Renal cortical epithelial cell (primary cell): Measurements from ENCODE around the gene B3GNT9. TPM values are rescaled to one million over a fixed set of nuclear protein-coding genes. Genes with fewer than 3 reads are reported as not detected.
A peak's percentile ranks its signal among the peaks of the same experiment; 100 is the strongest.

ENCODE experiments used
- DNase-seq: peaks from one replicate; pipeline ENCODE4 v3.0.0-alpha.2; 2011; ENCODE audit warnings: low read depth
- total RNA-seq: library from RNA; depleted of rRNA; stranded (reverse); fragments of >200 nt; gene quantifications from 2 replicates; pipeline ENCODE4 v1.2.3, GENCODE V29; 2014

Gene B3GNT9, protein sequence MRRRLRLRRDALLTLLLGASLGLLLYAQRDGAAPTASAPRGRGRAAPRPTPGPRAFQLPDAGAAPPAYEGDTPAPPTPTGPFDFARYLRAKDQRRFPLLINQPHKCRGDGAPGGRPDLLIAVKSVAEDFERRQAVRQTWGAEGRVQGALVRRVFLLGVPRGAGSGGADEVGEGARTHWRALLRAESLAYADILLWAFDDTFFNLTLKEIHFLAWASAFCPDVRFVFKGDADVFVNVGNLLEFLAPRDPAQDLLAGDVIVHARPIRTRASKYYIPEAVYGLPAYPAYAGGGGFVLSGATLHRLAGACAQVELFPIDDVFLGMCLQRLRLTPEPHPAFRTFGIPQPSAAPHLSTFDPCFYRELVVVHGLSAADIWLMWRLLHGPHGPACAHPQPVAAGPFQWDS
- 11.6 and 27.4 TPM in 2 replicates for total RNA-seq

DNA sequence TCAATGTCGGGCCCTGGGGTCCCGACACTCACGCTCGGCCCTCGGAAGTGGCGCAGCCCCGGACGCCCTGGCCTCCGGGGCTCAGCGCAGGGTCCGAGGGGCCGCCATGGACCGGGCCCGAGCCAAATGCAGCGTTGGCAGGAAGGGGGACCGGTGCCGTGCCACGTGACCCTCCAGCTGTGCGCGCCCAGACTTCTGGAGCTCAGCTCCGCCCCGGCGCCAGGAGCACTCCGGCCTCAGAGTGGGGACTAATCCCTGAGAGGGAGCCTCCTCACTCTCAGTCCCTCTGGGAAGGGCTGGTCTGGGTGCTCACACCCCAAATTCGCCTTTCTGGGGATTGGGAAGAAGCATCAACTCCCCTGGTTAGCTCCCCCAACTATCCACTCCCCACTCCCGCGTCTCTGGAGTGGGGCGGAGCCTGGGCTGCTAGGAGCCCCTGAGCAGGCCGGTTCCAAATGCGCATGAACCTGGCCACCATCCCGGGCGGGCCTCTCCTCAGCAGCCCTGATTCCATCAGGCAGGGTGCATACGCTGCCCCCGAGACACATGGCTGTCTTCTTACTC, at the start of gene B3GNT9:
TSS of gene B3GNT9 (minus strand) at position 166 of the 564 bp plus-strand sequence. CDS start 513 bp downstream, outside the sequence.
- no peak for DNase-seq

DNA sequence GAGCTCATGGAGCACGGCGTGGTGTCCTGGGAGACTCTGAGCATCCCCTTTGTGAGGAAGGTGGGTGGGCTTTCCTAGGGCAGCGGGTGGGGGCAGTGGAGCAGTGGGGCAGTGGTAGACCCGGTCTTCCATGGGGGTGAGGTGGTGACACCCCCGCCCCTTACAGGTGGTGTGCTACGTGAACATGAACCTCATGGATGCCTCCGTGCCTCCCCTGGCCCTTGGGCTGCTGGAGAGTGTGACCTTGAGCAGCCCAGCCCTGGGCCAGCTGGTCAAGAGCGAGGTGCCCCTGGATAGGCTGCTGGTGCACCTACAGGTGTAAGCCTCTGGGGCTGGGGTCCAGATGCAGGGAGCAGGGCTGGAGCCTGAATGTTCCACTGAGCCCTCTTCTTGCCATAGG, 49.7 kb upstream of the B3GNT9 start:
- DNase-seq: no peak

GRCh38 chr16:67199808-67200198, 49.0 kb upstream of the B3GNT9 start:
- no peak for DNase-seq

DNA sequence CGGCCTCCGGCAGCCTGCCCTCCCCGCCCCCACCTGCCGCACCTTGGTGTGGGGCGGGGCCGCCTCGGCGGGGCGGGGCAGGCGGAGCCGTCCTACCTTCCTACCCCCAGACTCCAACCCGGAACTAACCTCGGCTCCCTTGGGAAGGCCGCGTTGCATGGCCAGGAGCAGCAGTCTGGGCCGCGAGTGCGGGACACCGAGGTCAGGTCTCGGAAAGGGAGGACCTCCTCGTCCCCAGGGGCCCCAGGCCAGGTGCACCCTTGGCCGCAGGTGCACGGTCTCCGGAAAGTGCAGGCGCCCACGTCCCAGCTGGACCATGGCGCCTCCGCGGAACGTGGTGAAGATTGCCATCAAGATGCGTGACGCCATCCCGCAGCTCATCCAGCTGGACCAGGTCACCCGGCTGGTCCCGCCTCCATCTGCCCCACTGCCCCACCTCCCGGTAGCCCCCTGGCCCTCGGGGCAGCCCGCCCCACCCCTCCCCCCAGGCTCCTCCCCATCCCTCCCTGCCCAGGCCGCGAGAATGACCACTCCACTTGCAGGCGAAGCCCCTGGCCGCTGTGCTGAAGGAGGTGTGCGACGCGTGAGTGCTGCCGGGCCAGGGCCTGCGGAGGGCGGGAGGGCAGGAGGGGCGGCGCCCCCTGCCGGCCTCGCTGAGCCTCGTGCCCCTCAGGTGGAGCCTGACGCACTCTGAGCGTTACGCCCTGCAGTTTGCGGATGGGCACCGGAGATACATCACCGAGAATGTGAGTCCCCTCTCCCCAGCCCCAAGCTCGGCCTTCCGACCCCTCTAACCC, 48.4 kb upstream of the B3GNT9 start, which contains the start of gene ELMO3:
TSS of gene ELMO3 (plus strand) at position 121 of the 797 bp plus-strand sequence. CDS start at position 317, 196 bp downstream.
- DNase-seq: no peak

DNA sequence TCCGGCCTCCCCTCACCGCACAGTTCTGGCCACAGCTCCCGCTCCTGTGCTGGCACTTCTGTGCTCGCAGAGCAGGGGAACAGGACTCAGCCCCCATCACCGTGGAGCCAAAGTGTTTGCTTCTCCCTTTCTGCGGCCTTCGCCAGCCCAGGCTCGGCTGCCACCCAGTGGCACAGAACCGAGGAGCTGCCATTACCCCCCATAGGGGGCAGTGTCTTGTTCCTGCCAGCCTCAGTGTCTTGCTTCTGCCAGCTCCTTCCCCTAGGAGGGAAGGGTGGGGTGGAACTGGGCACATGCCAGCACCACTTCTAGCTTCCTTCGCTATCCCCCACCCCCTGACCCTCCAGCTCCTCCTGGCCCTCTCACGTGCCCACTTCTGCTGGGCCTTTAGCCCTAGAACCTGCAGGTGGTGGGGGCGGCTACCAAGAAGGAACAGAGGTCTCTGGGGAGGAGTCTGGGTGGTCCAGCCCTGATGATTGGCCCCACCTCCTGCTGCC, 47.5 kb upstream of the B3GNT9 start:
- peak; percentile 52 for DNase-seq

DNA sequence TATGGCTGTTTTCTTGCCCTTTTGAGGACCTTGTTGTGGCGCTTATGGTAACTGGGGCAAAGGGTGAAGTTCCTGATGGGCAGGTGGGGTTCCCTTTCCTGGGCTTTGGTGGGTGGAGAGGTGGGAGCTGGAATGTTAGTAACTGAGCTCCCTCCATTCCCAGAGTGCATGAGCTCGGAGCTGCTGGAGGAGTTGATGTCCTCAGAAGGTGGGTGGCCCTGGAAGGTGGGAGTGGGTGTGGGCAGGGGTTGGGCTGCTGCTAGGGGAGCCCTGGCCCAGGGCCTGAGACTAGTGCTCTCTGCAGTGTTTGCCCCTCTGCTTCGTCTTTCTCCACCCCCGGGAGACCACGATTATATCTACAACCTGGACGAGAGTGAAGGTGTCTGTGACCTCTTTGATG, 46.9 kb upstream of the B3GNT9 start:
- DNase-seq: peak; percentile 38

DNA sequence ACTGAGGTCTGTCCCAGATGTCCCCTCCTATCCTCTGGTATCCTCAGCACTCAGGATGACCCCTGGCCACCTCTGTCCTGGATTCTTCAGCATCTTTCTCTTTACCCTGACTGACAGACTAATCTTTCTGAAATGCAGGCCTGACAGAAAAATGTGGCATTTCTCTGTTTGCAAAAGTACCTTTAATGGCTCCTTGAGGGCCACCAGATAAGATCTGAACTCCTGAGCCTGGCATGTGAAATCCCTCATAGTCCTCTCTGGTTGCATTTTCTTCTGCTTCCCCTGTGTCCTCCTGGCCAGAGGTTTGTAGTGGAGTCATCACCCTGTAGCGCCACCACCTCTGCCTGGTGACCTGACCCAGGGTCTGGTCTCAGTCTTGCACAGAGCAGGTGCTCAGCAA, 46.1 kb upstream of the B3GNT9 start:
- DNase-seq: no peak

DNA sequence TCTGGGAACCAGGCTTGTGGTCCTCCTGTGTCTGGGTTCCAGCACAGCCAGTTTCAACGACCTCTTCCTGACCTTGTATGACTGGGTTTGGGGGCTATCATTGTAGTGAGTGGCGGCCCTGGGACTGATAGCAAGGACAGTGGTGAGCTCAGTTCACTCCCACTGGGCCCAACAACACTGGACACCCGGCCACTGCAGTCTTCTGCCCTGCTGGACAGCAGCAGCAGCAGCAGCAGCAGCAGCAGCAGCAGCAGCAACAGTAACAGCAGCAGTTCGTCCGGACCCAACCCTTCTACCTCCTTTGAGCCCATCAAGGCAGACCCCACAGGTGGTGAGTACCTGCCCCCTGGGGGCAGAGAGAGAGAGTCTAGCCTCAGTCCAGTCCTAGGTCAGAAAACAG, 44.9 kb upstream of the B3GNT9 start:
- DNase-seq: no peak

DNA sequence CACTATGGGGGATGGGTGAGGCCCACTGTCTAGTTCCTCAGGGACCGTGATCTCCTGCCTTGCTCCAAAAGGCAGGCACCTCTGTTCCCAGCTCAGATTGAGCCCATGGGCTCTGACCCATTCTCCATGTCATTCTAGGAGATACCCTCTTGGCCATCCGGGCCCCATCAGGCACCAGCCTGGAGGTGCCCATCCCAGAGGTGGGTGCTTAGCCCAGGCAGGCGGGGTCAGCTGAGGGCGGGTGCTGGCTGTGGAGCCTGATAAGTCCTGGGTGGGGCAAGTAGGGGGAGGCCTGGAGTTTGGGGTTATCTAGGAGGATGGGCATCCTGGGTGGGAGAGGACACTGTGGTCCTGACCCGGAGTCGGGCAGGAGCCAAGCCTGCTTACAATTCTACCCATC, 43.5 kb upstream of the B3GNT9 start:
- no peak for DNase-seq

DNA sequence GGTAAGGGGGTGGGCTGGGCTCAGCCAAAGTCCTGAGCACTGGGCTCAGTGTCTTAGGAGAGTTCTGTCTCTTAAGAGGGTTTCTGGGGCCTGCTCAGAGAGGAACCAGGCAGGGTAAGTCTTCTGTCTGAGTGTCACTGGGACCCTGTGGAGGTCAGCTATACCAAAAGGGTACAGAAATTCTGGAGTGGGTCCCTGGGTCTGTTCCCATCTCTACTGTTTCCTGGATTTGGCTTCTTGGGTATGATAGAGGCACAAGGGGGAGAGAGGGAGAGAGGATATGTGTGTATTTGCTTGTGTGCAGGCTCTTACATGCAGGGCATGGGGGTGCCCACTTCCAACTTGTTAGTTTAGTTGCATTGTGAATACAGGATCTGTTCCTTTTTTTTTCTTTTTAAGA, 42.7 kb upstream of the B3GNT9 start:
- no peak for DNase-seq

DNA sequence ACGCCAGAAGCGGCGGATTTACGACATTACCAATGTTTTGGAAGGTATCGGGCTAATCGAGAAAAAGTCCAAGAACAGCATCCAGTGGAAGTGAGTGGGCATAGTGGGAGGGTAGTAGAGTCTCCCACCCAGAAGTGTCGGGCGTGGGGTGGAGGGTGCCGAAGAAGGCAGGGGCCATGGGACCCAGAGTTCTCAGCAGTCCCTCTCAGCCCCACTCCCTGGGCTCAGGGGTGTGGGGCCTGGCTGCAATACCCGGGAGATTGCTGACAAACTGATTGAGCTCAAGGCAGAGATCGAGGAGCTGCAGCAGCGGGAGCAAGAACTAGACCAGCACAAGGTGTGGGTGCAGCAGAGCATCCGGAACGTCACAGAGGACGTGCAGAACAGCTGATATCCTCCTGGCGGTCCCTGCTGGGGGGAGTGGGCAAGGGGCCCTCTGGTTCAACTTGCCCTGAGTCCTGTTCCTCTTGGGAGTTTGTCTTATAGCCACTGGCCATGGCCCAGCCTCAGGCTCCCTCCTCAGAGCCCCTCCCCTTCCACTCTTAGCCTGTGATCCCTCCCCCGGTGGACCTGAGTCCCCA, 42.1 kb upstream of the B3GNT9 start:
- no peak for DNase-seq

DNA sequence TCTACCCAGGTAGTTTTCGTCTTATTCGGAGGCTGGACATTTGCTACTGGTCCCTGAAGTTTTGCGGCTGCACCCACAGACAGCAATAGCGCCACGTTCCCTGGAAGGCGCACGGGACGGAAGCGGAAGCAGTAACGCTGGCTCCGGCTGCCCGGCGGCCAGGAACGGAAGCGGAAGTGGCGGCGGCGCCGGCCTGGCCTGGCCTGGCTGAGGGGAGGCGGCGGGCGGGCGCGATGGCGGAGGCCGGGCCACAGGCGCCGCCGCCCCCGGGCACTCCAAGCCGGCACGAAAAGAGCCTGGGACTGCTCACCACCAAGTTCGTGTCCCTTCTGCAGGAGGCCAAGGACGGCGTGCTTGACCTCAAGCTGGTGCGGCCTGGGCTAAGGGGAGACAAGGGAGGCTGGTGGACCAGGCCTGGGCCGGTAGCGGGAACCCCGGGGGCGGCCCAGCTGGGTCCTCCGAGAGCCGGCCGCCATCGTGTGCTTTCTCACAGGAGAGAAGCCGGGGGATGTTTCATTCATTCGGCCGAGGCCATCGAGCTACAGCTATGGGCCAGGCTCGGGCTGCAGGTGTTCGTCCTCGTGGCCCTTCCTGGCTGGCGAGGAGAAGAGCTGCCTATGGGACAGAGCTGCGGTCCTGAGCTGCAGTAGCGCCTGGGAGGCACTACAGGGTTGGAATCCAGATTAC, 41.3 kb upstream of the B3GNT9 start, which contains the start of gene E2F4:
TSS of gene E2F4 (plus strand) at position 161 of the 687 bp plus-strand sequence. CDS start at position 234, 73 bp downstream.
- DNase-seq: peak; percentile 68

DNA sequence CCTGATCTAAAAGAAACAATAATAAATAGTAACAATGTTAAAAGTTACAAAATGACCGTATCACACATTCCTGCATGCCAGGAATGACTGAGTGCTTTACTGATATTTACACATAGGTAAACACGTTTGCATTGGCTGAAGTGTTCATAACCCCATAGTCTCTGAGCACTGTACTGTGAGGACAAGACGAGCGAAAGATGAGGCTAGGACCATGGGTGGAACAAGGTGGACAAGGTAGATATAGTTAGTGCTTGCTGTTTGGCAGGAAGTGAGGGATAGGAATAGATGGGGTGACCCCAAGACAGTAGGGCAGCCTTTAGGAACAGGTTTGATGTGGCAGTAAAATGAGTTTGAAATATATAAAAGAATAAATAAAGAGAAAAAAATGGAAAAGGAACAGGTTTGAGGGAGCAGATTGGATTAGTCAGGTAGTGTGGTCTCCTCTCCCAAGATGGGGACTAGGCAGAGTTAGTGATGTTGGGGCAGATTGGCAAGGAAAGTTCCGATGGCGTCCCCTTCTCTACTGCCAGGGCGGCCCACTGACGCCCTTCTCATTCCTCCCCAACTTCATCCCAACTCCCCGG, 40.7 kb upstream of the B3GNT9 start:
- no peak for DNase-seq

GRCh38 chr16:67190448-67191399, 39.9 kb upstream of the B3GNT9 start:
- no peak for DNase-seq

DNA sequence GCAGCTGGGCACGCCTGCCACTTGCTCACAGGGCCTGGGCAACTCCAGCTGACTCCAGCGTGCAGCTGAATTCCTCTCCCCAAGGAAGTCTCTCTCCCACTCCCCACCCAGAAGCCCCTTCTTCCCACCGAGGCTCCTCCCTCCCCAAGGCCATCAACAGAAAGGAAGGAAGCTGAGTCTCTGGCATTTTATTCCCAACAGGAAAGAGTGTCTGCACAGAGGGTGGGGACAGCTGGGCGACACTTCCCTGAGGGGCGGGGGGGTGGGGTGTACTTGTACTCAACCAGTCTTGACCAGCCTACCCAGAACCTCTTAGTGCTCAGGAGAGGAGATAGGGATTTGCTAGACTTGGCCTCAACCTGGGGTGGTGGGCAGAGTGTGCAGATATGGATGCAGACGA, 39.2 kb upstream of the B3GNT9 start, which contains the start of gene EXOC3L1:
TSS of gene EXOC3L1 (minus strand) at position 96 of the 400 bp plus-strand sequence. CDS start 460 bp downstream, outside the sequence.
- DNase-seq: no peak

- no peak for DNase-seq
Measured at GRCh38 chr16:67188798-67189197, 38.0 kb upstream of the B3GNT9 start.

DNA sequence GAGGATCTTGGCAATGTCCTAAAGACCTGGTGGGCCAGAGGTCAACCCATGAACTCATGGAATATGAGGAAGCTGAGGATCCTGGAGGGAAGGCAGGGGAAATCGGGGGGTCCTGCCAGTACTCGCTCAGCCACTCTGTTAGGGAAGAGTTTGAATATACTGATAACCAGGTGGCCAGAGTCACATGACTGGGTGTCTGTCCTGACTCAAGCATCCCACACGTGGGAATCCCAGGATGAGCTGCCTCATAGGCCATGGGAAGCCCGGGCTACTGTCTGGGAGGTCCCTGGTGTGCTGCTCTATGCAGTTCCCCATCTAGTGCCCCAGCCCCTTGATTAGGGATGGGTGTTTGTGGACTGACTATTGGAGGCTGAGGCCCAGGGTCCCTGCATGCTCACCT, 37.5 kb upstream of the B3GNT9 start:
- no peak for DNase-seq

GRCh38 chr16:67187175-67187890, 36.5 kb upstream of the B3GNT9 start:
- no peak for DNase-seq

DNA sequence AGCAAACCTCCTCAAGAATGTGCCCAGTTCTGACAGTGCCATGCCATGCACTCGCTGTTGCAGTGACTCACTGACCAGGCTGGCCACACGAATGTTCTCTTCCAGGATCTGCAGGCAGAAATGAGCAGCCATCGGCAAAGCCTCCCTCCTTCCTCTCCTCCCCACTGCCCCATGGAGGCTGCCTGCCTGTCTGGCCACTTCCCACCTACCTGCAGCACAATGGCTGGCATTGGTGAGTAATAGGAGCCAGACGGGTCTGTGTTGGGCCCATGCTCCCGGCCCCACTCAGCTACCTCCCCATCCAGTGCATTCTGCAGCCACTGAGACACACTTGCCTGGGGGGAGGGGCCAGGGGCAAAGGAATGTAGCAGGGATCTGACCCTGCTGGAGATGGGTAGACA, 35.8 kb upstream of the B3GNT9 start:
- peak; percentile 88 for DNase-seq
